Measurements from ENCODE around the gene MTOR. TPM values are rescaled to one million over a fixed set of nuclear protein-coding genes. Genes with fewer than 3 reads are reported as not detected.

Gene MTOR
- total RNA-seq, 1 donor from 2014 or later: 66.3 TPM

DNA sequence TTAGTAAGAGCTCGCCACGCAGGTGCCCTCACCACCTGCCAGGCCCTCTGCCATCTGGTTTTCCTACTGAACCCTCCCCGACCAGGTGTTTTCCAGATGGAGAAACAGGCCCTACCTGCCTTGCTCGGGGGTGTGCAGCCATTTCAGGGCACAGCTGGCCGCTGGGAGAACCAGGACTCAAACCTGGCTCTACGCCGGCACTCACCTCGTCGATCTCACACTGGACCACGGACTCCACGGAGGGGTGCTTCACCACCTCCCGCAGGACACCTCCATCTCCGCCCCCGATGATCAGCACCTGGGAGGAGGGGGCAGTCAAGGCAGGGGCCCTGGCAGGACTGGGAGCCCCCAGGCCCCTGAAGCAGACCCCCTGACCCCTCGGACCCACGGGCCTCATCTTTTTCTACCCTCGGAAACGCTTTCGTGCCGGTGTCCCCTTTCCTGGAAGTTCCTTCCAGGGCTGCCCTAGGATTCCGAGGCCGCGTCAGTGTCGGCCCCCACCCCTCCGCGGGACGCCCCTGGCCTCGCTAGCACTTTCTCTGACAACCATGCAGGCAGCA, 203.7 kb downstream of the MTOR start:
- no peak overlapping the region for H3K27ac Mint-ChIP-seq

GRCh38 chr1:11058026-11058425, 204.3 kb downstream of the MTOR start:
- no peak for DNase-seq (ENCODE audit: low spot score, unreplicated experiment)
- H3K27ac Mint-ChIP-seq: no peak overlapping the region
- peaks cover 8% of the 10 kb centered on the region for H3K36me3 Mint-ChIP-seq (ENCODE audit: insufficient read depth)
- TF ChIP-seq, protein P1, sequence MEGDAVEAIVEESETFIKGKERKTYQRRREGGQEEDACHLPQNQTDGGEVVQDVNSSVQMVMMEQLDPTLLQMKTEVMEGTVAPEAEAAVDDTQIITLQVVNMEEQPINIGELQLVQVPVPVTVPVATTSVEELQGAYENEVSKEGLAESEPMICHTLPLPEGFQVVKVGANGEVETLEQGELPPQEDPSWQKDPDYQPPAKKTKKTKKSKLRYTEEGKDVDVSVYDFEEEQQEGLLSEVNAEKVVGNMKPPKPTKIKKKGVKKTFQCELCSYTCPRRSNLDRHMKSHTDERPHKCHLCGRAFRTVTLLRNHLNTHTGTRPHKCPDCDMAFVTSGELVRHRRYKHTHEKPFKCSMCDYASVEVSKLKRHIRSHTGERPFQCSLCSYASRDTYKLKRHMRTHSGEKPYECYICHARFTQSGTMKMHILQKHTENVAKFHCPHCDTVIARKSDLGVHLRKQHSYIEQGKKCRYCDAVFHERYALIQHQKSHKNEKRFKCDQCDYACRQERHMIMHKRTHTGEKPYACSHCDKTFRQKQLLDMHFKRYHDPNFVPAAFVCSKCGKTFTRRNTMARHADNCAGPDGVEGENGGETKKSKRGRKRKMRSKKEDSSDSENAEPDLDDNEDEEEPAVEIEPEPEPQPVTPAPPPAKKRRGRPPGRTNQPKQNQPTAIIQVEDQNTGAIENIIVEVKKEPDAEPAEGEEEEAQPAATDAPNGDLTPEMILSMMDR (IDR thresholded peaks at IDR 0.05; ENCODE audit: unreplicated experiment): no peak
- H3K9me3 Mint-ChIP-seq (ENCODE audit: low read depth): no peaks in the 10 kb centered on the region
- peak overlapping the region; percentile 92 for H3K4me3 Mint-ChIP-seq (ENCODE audit: low read depth)
- no peaks in the 10 kb centered on the region for H3K27me3 Mint-ChIP-seq
- H3K4me1 Mint-ChIP-seq (ENCODE audit: low read depth): peaks cover 10% of the 10 kb centered on the region

More for the DNA sequence above, 203.7 kb downstream of the MTOR start:
- peaks cover 14% of the 10 kb centered on the region for H3K36me3 Mint-ChIP-seq (ENCODE audit: insufficient read depth)
- H3K4me1 Mint-ChIP-seq (ENCODE audit: low read depth): peaks cover 10% of the 10 kb centered on the region
- H3K27me3 Mint-ChIP-seq: no peaks in the 10 kb centered on the region
- TF ChIP-seq, protein P1 (IDR thresholded peaks at IDR 0.05; ENCODE audit: unreplicated experiment): no peak
- DNase-seq (ENCODE audit: low spot score, unreplicated experiment): no peak
- H3K4me3 Mint-ChIP-seq (ENCODE audit: low read depth): peak overlapping the region; percentile 92
- H3K9me3 Mint-ChIP-seq (ENCODE audit: low read depth): no peaks in the 10 kb centered on the region

DNA sequence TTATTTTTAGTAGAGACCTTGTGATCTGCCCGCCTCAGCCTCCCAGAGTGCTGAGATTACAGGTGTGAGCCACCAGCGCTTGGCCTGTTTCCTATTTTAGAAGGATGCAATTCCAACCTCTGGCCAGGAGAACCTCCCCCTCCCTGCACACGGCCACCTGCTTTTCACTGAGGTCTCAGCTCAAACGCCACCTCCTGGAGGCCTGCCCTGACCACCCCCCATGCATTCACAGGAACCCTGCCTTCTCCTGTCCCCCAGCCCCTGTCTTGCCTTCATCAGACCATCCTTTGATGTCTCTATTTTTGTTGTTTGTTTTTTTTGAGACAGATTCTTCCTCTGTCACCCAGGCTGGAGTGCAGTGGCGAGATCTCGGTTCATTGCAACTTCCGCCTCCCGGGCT, 204.9 kb downstream of the MTOR start:
- no peaks in the 10 kb centered on the region for H3K27me3 Mint-ChIP-seq
- H3K27ac Mint-ChIP-seq: no peak overlapping the region
- TF ChIP-seq, protein P1 (IDR thresholded peaks at IDR 0.05; ENCODE audit: unreplicated experiment): no peak
- no peaks in the 10 kb centered on the region for H3K9me3 Mint-ChIP-seq (ENCODE audit: low read depth)
- H3K36me3 Mint-ChIP-seq (ENCODE audit: insufficient read depth): peaks cover 6% of the 10 kb centered on the region
- no peak for DNase-seq (ENCODE audit: low spot score, unreplicated experiment)
- H3K4me1 Mint-ChIP-seq (ENCODE audit: low read depth): peaks cover 10% of the 10 kb centered on the region
- peak overlapping the region; percentile 59 for H3K4me3 Mint-ChIP-seq (ENCODE audit: low read depth)

Other genes starting within 250 kb of the MTOR start
- gene TARDBP, start 249.9 kb downstream of the MTOR start, total RNA-seq: 197 and 199 TPM in 2 replicates
- gene MASP2, start 215.3 kb downstream of the MTOR start, total RNA-seq: not detected in 2 replicates
- gene SRM, start 202.5 kb downstream of the MTOR start, total RNA-seq: 62.6 and 64.6 TPM in 2 replicates
- 95.4 and 104 TPM in 2 replicates for gene EXOSC10, start 162.7 kb downstream of the MTOR start, total RNA-seq
- not detected in 2 replicates for gene ANGPTL7, start 73.2 kb downstream of the MTOR start, total RNA-seq
- gene UBIAD1, start 10.6 kb upstream of the MTOR start, total RNA-seq: 16.4 and 16.8 TPM in 2 replicates
- 5.4 and 6.2 TPM in 2 replicates for gene DISP3, start 216.6 kb upstream of the MTOR start, total RNA-seq

Data from progenitor cell of endocrine pancreas (in vitro differentiated cells).